Measurements from ENCODE around the gene P2RX1.

The P2RX1 gene

DNA sequence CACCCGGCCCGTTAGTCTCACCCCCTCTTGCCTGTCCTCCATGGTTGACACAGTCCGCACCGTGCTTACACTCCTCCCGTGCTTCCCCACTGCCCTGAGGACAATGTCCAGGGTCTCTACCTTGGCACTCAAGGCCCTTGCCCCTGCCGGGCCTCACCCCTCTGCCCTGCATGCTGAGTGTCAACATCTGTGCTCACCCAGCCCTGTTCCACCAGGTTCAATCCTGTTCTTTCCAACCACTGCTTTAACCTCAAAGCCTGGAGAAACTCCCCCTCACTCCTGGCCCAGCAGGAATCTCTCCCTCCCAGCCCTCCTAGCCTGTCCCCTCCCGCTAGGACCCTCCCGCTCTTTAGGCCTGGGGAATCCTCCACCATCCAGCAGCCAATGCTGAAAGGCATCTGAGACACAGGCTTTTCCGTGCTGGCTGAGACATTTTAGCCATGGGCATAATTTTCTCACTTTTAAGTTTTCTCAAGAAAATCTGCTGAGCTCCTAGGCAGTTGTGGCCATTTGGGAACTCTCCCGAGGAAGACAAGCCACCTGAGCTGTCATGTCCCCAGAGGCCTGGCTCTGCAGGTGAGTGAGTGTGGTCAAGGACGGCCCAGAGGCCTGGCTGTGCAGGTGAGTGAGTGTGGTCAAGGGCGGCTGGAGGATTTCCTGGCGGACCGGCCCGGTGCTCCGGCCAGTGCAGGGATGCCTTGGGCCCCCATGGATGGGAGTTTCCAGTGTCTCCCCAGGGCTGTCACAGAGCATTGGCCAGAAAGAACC lies 10.8 kb upstream of the P2RX1 start:
- DNase-seq (ENCODE audit: insufficient read length, low spot score) (no peak), FAIRE-seq (no peak)
- TF ChIP-seq SPI1 (IDR thresholded peaks at IDR 0.05; ENCODE audit: low read depth, low read length) (no peak), PAX5 (IDR thresholded peaks at IDR 0.05; ENCODE audit: insufficient read depth, low read length, severe bottlenecking) (no peak), POLR2A (IDR thresholded peaks at IDR 0.05; ENCODE audit: low read depth, low read length) (no peak), TAF1 (IDR thresholded peaks at IDR 0.05; ENCODE audit: low read depth, low read length) (no peak), POLR2AphosphoS5 (IDR thresholded peaks at IDR 0.05; ENCODE audit: low read depth, low read length) (no peak), POU2F2 (IDR thresholded peaks at IDR 0.05; ENCODE audit: low read depth, low read length) (no peak)

DNA sequence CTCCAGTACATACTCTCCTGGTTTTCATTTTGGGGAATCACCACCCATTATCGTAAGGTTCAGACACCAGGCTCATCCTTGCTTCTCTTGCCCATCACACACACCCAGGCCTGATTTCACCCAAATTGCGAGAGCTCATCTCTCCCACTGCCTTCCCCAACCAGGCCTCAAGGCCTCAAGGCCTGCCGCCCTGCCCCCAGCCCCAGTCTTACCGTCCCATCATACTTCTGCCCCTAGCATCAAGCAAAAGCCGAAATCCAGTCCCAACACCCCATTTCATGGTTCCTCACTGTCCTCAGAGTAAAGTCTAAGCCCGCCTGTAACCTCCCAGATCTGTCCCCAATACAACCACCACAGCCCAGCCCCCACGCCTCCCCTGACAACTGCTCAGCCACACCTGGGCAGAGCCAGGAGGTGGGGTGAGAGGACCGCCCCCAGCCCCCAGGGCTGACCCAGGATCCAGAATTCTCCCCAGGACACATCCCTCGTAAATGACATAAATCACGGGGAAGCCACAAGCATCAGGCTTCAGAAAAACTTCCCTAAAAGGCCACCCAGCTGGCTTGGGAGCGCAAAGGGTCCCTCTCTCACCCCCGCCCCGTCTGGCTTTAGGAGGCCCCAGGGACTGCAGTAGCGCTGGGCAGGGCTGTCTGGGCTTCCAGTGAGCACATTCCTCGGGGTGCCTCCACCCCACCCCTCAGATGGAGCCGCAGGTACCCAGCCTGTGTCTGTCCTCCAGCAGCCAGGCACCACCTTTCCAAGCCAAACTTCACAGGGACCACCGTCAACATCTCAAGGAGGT lies 9.6 kb upstream of the P2RX1 start:
- TF ChIP-seq POLR2AphosphoS5 (IDR thresholded peaks at IDR 0.05; ENCODE audit: low read depth, low read length) (no peak), SPI1 (IDR thresholded peaks at IDR 0.05; ENCODE audit: low read depth, low read length) (no peak), POLR2A (IDR thresholded peaks at IDR 0.05; ENCODE audit: low read depth, low read length) (no peak), POU2F2 (IDR thresholded peaks at IDR 0.05; ENCODE audit: low read depth, low read length) (no peak), TAF1 (IDR thresholded peaks at IDR 0.05; ENCODE audit: low read depth, low read length) (no peak), PAX5 (IDR thresholded peaks at IDR 0.05; ENCODE audit: insufficient read depth, low read length, severe bottlenecking) (no peak)
- FAIRE-seq (no peak), DNase-seq (ENCODE audit: insufficient read length, low spot score) (no peak)

DNA sequence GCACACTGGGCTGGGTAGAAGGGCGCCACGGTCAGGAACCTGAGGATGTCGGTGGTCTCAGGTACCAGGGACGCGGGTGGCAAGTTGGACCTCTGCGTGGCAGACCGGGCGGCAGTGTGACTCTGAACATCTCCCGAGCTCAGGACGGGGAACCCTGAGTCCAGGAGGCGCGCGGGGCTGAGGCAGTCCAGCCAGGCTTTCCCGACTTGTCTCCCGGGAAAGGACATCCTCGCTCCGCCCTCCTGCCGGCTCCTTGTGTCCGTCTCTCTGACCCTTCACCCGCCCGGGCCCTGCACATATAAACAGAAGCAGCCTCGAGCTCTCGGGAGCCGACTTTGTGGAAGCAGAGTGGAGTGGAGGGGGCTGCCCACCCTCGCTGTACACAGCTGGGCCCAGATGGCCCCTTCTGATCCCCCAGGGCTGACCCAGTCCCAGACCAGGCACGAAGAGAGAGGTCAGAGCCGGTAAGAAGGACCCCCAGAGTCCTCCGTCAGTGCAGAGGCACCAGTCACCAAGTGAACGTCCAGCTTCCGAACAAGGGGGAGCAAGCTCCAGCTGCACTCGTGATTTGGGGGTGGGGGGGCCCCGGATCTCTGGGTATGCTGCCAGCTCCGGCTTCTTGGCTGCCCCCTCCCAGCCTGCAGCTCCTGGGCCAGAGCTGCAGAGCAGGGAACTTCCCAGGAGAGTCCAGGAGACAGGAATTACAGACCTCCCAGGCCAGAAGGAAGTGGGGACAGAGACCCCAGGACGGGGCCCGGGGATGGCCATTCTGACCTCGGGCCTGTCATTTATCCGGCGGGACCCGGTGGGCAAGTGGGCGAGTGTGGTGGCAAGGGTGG lies 8.5 kb upstream of the P2RX1 start:
- FAIRE-seq (no peak), DNase-seq (ENCODE audit: insufficient read length, low spot score) (no peak)
- no peak for TF ChIP-seq POLR2AphosphoS5 (IDR thresholded peaks at IDR 0.05; ENCODE audit: low read depth, low read length)
- TF ChIP-seq PAX5 (IDR thresholded peaks at IDR 0.05; ENCODE audit: insufficient read depth, low read length, severe bottlenecking), result no peak
- no peak for TF ChIP-seq POLR2A (IDR thresholded peaks at IDR 0.05; ENCODE audit: low read depth, low read length)
- TF ChIP-seq POU2F2 (IDR thresholded peaks at IDR 0.05; ENCODE audit: low read depth, low read length), result no peak
- TF ChIP-seq TAF1 (IDR thresholded peaks at IDR 0.05; ENCODE audit: low read depth, low read length), result no peak
- no peak for TF ChIP-seq SPI1 (IDR thresholded peaks at IDR 0.05; ENCODE audit: low read depth, low read length)

DNA sequence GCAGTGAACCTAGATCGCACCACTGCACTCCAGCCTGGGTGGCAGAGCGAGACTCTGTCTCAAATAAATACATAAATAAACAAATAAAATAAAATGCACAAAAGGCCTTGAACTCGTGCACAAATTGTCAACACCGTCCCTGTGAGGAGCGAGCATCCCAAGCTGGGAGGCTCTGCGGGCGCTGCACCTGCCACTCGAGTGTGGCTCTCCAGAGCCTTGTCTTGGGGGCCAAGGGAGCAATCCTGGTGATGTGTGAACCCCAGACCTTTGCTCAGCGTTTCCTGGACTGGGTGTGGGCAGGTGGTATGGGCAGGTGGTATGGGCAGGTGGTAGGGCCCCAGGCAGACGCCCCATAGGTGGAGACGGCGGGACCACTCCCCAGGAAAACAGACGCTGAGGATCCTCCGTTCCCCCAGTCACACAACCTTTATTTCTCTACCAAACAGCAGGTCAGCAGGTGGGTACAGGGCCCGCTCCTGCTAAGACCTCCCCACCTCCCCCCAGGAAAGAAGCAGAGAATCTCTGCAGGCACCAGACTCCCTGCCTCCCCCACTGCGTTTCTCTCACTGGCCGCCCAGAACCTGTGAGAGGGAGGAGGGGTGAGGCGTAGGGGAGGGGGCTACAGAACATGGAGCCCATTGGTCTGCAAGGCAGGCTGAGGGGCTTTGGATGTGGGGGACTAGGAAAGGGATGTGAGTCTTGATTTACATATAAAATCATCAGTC lies 7.4 kb upstream of the P2RX1 start:
- no peak for TF ChIP-seq PAX5 (IDR thresholded peaks at IDR 0.05; ENCODE audit: insufficient read depth, low read length, severe bottlenecking)
- no peak for TF ChIP-seq POU2F2 (IDR thresholded peaks at IDR 0.05; ENCODE audit: low read depth, low read length)
- no peak for TF ChIP-seq POLR2AphosphoS5 (IDR thresholded peaks at IDR 0.05; ENCODE audit: low read depth, low read length)
- no peak for TF ChIP-seq TAF1 (IDR thresholded peaks at IDR 0.05; ENCODE audit: low read depth, low read length)
- TF ChIP-seq SPI1 (IDR thresholded peaks at IDR 0.05; ENCODE audit: low read depth, low read length), result no peak
- no peak for TF ChIP-seq POLR2A (IDR thresholded peaks at IDR 0.05; ENCODE audit: low read depth, low read length)
- FAIRE-seq, result no peak

DNA sequence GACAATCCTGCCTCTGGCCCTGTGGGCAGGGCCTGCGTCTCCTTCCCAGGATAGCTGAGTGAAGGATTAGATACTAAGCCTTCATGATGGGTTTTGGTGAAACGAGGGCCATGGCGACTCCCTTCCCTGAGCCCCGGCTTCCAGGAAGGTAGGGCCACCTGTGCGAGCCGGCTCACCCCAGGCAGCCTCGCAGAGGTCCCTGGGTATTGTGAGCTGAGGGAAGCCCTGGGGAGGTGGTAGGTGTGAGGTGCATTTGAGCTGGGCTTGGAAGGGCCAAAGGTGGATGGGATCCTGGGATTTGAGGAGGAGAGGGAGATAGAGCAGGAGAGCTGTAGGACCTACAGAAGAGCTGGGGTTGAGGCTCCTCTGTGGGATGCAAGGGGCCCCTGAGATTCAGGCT lies 6.5 kb upstream of the P2RX1 start:
- FAIRE-seq, result no peak
- TF ChIP-seq POLR2A (IDR thresholded peaks at IDR 0.05; ENCODE audit: low read depth, low read length) (no peak), SPI1 (IDR thresholded peaks at IDR 0.05; ENCODE audit: low read depth, low read length) (no peak), PAX5 (IDR thresholded peaks at IDR 0.05; ENCODE audit: insufficient read depth, low read length, severe bottlenecking) (no peak), POU2F2 (IDR thresholded peaks at IDR 0.05; ENCODE audit: low read depth, low read length) (no peak), POLR2AphosphoS5 (IDR thresholded peaks at IDR 0.05; ENCODE audit: low read depth, low read length) (no peak), TAF1 (IDR thresholded peaks at IDR 0.05; ENCODE audit: low read depth, low read length) (no peak)
- DNase-seq (ENCODE audit: insufficient read length, low spot score), result no peak

More for the DNA sequence above, 7.4 kb upstream of the P2RX1 start:
- DNase-seq (ENCODE audit: insufficient read length, low spot score), result no peak

DNA sequence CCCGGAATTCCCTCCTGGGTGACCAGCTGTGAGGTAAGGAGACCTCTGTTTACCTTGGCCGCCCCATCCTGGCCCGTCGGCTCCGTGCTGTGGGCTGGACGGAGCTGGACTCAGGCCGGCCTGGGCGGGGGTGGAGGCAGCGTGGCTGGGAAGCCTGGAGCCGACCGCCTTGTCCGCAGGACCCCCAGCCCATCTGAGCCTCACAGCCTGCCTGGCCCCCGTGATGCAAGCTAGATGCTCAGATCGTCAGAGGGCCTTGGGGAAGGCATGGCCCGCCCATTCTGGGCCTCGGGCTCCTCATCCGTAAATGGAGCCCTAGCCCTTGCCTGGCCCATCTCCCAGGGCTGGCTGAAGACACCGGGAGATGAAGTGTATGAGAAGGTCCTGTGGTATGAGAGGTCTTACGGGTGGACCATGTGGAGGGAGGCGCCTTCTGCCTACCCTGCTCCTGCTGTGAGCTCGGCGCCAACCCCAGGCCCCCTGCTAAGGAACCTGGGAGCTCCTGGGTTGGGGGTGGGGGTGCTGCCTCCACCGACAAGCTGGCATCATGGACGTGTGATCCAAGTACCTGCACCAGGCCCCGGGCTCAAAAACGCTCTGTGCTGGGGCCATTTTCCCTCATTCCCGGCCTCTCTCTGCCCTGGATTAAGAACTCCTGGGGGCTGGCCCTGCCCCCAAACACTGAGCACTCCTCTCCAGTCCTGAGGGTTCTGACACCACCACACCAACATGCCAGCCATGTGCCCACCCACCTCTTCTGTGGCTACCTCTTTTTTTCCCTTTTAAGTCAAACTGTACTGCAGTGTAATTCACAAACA lies 5.4 kb upstream of the P2RX1 start:
- no peak for FAIRE-seq
- TF ChIP-seq POLR2A (IDR thresholded peaks at IDR 0.05; ENCODE audit: low read depth, low read length) (no peak), POU2F2 (IDR thresholded peaks at IDR 0.05; ENCODE audit: low read depth, low read length) (no peak), TAF1 (IDR thresholded peaks at IDR 0.05; ENCODE audit: low read depth, low read length) (no peak), SPI1 (IDR thresholded peaks at IDR 0.05; ENCODE audit: low read depth, low read length) (no peak)
- DNase-seq (ENCODE audit: insufficient read length, low spot score), result no peak

DNA sequence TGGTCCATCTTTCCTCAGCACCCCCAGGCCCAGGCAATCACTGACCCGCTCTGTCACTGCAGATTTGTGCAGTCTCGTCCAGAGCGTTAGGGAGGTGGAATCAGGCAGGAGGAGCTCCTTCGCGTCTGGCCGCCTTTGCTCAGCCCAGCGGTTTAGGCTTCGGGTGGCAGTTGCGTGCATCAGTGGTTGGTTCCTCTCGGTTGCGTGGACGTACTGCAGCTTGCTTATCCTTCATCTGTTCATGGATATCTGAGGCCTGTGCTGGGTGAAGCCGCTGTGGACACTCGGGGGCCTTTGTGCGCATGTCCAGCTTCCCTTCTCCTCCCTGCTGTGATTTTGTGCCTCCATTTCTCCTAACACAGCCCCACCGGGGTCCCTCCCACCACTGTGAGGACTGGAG lies 4.7 kb upstream of the P2RX1 start:
- DNase-seq (ENCODE audit: insufficient read length, low spot score) (no peak), FAIRE-seq (peak; percentile 84)

More for the DNA sequence above, 4.7 kb upstream of the P2RX1 start:
- no peak for TF ChIP-seq TAF1 (IDR thresholded peaks at IDR 0.05; ENCODE audit: low read depth, low read length)
- no peak for TF ChIP-seq POLR2A (IDR thresholded peaks at IDR 0.05; ENCODE audit: low read depth, low read length)
- TF ChIP-seq PAX5 (IDR thresholded peaks at IDR 0.05; ENCODE audit: insufficient read depth, low read length, severe bottlenecking), result no peak
- no peak for TF ChIP-seq POU2F2 (IDR thresholded peaks at IDR 0.05; ENCODE audit: low read depth, low read length)
- no peak for TF ChIP-seq SPI1 (IDR thresholded peaks at IDR 0.05; ENCODE audit: low read depth, low read length)
- no peak for TF ChIP-seq POLR2AphosphoS5 (IDR thresholded peaks at IDR 0.05; ENCODE audit: low read depth, low read length)

Data from GM12891 (cell line).